ENCODE data around the gene TOPAZ1. TPM values are rescaled to one million over a fixed set of nuclear protein-coding genes. Genes with fewer than 3 reads are reported as not detected.

Gene TOPAZ1
- polyA plus RNA-seq, 3 donors = not detected

DNA sequence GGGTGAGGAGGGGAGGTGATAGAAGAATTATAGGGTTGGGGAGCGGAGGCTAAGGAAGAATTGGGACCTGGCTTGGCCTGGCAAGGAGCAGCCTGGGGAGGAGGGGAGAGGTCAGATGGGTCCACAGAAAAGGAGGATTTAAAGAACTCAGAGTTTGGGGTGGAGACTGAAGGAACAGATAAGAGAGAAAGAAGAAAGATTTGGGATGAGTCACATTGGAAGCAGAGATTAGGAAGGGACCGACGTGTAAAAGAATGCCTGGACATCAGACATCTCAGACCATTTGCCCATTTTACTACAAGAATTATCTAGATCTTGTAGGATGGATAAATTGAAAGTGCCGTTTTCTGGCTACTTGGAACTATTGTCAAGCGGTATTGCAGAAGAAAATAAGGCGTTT lies 107.3 kb downstream of the TOPAZ1 start:
- Mint-ChIP-seq H3K36me3 (peaks cover 5 to 6% of the 10 kb centered on the region in 2 donors), H3K27me3 (ENCODE audit: low read depth in 3 of 3) (no peaks in the 10 kb centered on the region), H3K27ac (peak overlapping the region in 4 of 7 donors; percentile 2 to 55 (median 30)), H3K4me3 (no peak overlapping the region), H3K4me1 (no peaks in the 10 kb centered on the region), H3K9me3 (peaks cover 0 to 5% (median 0%) of the 10 kb centered on the region in 7 donors)
- H2AFZ ChIP-seq (ENCODE audit: insufficient read depth, low read depth, low read length, poor library complexity, severe bottlenecking) = no peak overlapping the region
- peaks cover 21% of the 10 kb centered on the region for H3K79me2 ChIP-seq (ENCODE audit: insufficient read depth, low read length)
- no peak for DNase-seq
- no peaks in the 10 kb centered on the region for H3K27me3 ChIP-seq (ENCODE audit: control insufficient read depth in 2 of 2, insufficient read depth in 2 of 2, low read length in 2 of 2)
- no peaks in the 10 kb centered on the region for H4K20me1 ChIP-seq (ENCODE audit: insufficient read depth, low read length)
- H3K27ac ChIP-seq (ENCODE audit: low read depth in 1 of 2, low read length in 2 of 2) = no peak overlapping the region
- H3K9me3 ChIP-seq (replicated peaks in 1 of 2; ENCODE audit: control insufficient read depth in 1 of 2, insufficient read depth in 1 of 2, low read length in 2 of 2) = no peaks in the 10 kb centered on the region
- H3K4me2 ChIP-seq (replicated peaks; ENCODE audit: extremely low read depth, low read length, poor library complexity, severe bottlenecking) = no peak overlapping the region
- no peaks in the 10 kb centered on the region for H3K4me1 ChIP-seq (ENCODE audit: control insufficient read depth in 1 of 2, insufficient read depth in 2 of 2, low read length in 2 of 2)
- peaks cover 0 to 16% of the 10 kb centered on the region in 2 donors for H3K36me3 ChIP-seq (replicated peaks in 1 of 2; ENCODE audit: control insufficient read depth in 1 of 2, insufficient read depth in 2 of 2, low read length in 2 of 2)
- no peak overlapping the region for H3K4me3 ChIP-seq (replicated peaks in 1 of 3; ENCODE audit: low read depth in 2 of 3, low read length in 3 of 3)
- WGBS (ENCODE audit: insufficient coverage) = 100% methylated on average over 1 of the region's 6 CpGs
- intact Hi-C loops (cut with micrococcal nuclease) = loop anchor here in 1 of 2 donors (10.0 kb wide), 1 partner anchor 86 kb away; no protein-coding TSS in a partner anchor
- no peak overlapping the region for H3K9ac ChIP-seq (ENCODE audit: insufficient read depth, low read length, poor library complexity, severe bottlenecking)
- TF ChIP-seq, protein P1, sequence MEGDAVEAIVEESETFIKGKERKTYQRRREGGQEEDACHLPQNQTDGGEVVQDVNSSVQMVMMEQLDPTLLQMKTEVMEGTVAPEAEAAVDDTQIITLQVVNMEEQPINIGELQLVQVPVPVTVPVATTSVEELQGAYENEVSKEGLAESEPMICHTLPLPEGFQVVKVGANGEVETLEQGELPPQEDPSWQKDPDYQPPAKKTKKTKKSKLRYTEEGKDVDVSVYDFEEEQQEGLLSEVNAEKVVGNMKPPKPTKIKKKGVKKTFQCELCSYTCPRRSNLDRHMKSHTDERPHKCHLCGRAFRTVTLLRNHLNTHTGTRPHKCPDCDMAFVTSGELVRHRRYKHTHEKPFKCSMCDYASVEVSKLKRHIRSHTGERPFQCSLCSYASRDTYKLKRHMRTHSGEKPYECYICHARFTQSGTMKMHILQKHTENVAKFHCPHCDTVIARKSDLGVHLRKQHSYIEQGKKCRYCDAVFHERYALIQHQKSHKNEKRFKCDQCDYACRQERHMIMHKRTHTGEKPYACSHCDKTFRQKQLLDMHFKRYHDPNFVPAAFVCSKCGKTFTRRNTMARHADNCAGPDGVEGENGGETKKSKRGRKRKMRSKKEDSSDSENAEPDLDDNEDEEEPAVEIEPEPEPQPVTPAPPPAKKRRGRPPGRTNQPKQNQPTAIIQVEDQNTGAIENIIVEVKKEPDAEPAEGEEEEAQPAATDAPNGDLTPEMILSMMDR (IDR thresholded peaks at IDR 0.05) = no peak

DNA sequence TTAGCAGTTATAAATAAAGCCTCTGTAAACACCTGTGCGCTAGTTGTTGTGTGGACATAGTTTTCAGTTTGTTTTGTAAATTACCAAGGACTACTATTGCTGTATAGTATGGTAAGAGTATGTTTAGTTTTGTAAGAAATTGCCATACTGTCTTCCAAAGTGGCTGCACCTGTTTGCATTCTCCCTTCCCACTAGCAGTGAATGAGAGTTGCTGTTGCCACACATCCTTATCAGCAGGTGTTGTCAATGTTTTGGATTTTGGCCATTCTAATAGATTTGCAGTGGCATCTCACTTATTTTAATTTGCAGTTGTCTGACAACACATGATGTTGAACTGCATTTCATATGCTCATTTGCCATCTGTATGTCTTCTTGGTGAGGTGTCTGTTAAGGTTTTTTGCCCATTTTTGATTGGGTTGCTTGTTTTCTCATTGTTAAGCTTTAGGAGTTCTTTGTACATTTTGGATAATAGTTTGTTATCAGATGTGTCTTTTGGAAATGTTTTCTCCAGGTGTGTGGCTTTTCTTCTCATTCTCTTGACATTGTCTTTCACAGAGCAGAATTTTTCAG lies 111.8 kb downstream of the TOPAZ1 start:
- peaks cover 12 to 14% of the 10 kb centered on the region in 2 donors for H3K4me1 ChIP-seq (ENCODE audit: control insufficient read depth in 1 of 2, insufficient read depth in 2 of 2, low read length in 2 of 2)
- DNase-seq = no peak
- H3K27ac Mint-ChIP-seq = no peak overlapping the region
- peaks cover 15% of the 10 kb centered on the region for H3K79me2 ChIP-seq (ENCODE audit: insufficient read depth, low read length)
- H3K27me3 Mint-ChIP-seq (ENCODE audit: low read depth in 3 of 3) = no peaks in the 10 kb centered on the region
- TF ChIP-seq, protein P1 (IDR thresholded peaks at IDR 0.05) = no peak
- H3K4me3 ChIP-seq (replicated peaks in 1 of 3; ENCODE audit: low read depth in 2 of 3, low read length in 3 of 3) = no peak overlapping the region
- H3K4me3 Mint-ChIP-seq = no peak overlapping the region
- H3K4me1 Mint-ChIP-seq = peaks cover 13% of the 10 kb centered on the region
- H3K4me2 ChIP-seq (replicated peaks; ENCODE audit: extremely low read depth, low read length, poor library complexity, severe bottlenecking) = no peak overlapping the region
- H2AFZ ChIP-seq (ENCODE audit: insufficient read depth, low read depth, low read length, poor library complexity, severe bottlenecking) = no peak overlapping the region
- H3K9me3 ChIP-seq (replicated peaks in 1 of 2; ENCODE audit: control insufficient read depth in 1 of 2, insufficient read depth in 1 of 2, low read length in 2 of 2) = no peaks in the 10 kb centered on the region
- WGBS (ENCODE audit: insufficient coverage) = no CpG with 5 or more reads among the region's 1 CpG
- no peaks in the 10 kb centered on the region for H4K20me1 ChIP-seq (ENCODE audit: insufficient read depth, low read length)
- H3K9me3 Mint-ChIP-seq = peaks cover 0 to 5% (median 0%) of the 10 kb centered on the region in 7 donors
- H3K9ac ChIP-seq (ENCODE audit: insufficient read depth, low read length, poor library complexity, severe bottlenecking) = no peak overlapping the region
- H3K27me3 ChIP-seq (ENCODE audit: control insufficient read depth in 2 of 2, insufficient read depth in 2 of 2, low read length in 2 of 2) = no peaks in the 10 kb centered on the region
- no peak overlapping the region for H3K27ac ChIP-seq (ENCODE audit: low read depth in 1 of 2, low read length in 2 of 2)
- intact Hi-C loops (cut with micrococcal nuclease) = no loop called here
- peaks cover 22 to 23% of the 10 kb centered on the region in 2 donors for H3K36me3 Mint-ChIP-seq
- peaks cover 8 to 32% of the 10 kb centered on the region in 2 donors for H3K36me3 ChIP-seq (replicated peaks in 1 of 2; ENCODE audit: control insufficient read depth in 1 of 2, insufficient read depth in 2 of 2, low read length in 2 of 2)
